IPS-20b (cell line): ENCODE results near the gene PTPRN2.
"Not testable (repeated sequence)": the region's sequence is repeated elsewhere in the genome, so short reads cannot be mapped to it uniquely, and the experiment has no call there.

Experiments
- H3K27ac ChIP-seq: one replicate; pipeline ENCODE4 v1.5.1; 2013; ENCODE audit warnings: low read length
- H3K27me3 ChIP-seq: 2 replicates; pipeline ENCODE4 v1.6.1; 2013; ENCODE audit warnings: mild to moderate bottlenecking, low read length, inconsistent platforms; ENCODE audit not compliant: insufficient read depth
- H3K36me3 ChIP-seq: 2 replicates; pipeline ENCODE4 v1.6.1; 2013; ENCODE audit warnings: low read depth, mild to moderate bottlenecking, inconsistent platforms, low read length, moderate library complexity; ENCODE audit not compliant: insufficient read depth
- H3K4me1 ChIP-seq: 2 replicates; pipeline ENCODE4 v1.6.1; 2013; ENCODE audit warnings: mild to moderate bottlenecking, control low read depth, inconsistent platforms, low read length, moderate library complexity; ENCODE audit not compliant: insufficient read depth
- H3K4me3 ChIP-seq: 2 replicates; pipeline ENCODE4 v1.5.1; 2013; ENCODE audit warnings: mild to moderate bottlenecking, low read length, inconsistent platforms
- H3K9ac ChIP-seq: 2 replicates; pipeline ENCODE4 v1.6.1; 2013; ENCODE audit warnings: low read depth, mild to moderate bottlenecking, inconsistent platforms, low read length, moderate library complexity
- H3K9me3 ChIP-seq: 2 replicates; pipeline ENCODE4 v1.6.1; 2013; ENCODE audit warnings: mild to moderate bottlenecking, low read depth, low read length, inconsistent platforms; ENCODE audit not compliant: insufficient read depth

The PTPRN2 gene

DNA sequence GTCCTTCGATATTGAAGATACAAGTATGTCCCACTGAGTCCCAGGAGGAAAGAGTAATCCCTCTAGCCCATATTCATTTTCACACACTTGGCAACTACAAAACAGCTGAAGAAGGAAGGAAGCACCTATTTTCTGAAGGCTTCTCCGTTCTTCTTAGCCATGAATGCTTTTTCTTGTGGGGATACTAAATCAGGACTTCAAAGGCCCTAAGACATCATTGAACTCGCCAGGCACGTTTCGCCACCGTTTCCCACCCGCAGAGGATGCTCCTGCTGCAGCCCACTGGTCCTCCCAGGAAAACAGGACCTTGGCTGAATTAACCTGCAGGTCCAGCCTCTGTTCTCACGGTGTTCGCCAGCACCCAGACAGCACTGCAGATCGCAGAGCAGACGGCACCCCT is 689.4 kb downstream of the PTPRN2 start:
- H3K36me3 ChIP-seq: no peaks in the 10 kb centered on the region

GRCh38 chr7:157897681-157898080 is 689.9 kb downstream of the PTPRN2 start:
- Histone ChIP-seq H3K36me3 (no peaks in the 10 kb centered on the region), H3K4me3 (no peak overlapping the region), H3K4me1 (no peaks in the 10 kb centered on the region), H3K27me3 (no peaks in the 10 kb centered on the region), H3K9me3 (peaks cover 56% of the 10 kb centered on the region), H3K9ac (no peak overlapping the region), H3K27ac (no peak overlapping the region)

More for the DNA sequence above, 689.4 kb downstream of the PTPRN2 start:
- Histone ChIP-seq H3K27ac (no peak overlapping the region), H3K4me3 (no peak overlapping the region), H3K9me3 (peaks cover 56% of the 10 kb centered on the region), H3K4me1 (no peaks in the 10 kb centered on the region), H3K27me3 (no peaks in the 10 kb centered on the region), H3K9ac (no peak overlapping the region)

DNA sequence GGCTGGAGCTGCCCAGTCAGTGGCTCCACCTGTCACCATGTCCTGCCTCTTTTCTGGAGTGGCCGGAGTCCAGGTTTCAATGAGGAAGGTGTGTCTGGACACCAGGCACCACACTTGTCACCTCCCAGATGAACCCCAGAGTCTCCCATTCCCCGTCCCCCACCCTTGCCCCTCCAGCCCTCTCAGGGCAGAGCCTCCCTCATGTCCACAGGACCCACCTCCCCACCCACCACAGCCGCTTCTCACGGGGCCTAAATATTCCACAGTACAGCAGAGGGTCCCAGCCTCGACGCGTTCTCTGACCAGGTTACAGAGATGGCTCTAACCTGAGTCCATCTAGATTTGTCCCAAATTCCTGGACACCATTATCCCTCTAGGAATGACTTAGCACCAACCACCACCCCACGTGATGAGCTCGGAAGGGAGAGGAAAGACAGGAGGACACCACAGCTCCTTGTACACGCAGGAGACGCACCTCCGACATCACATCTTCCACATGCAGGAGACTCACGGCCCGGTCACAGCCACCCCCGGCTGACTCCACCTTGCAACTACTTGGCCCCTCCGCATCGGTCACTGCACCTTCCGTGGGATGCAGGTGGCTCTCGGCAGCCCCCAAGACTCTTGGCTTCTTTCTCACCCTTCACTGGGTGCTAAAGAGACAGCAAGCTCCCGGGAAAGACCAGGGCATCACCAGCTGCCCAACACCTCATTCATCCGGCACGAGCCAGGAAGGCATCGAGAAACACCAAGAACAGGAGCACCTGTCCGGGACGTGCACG is 690.7 kb downstream of the PTPRN2 start:
- H3K9me3 ChIP-seq: peaks cover 54% of the 10 kb centered on the region
- no peaks in the 10 kb centered on the region for H3K4me1 ChIP-seq
- no peak overlapping the region for H3K27ac ChIP-seq
- H3K27me3 ChIP-seq: no peaks in the 10 kb centered on the region
- H3K36me3 ChIP-seq: no peaks in the 10 kb centered on the region
- H3K9ac ChIP-seq: no peak overlapping the region
- no peak overlapping the region for H3K4me3 ChIP-seq

- not testable (repeated sequence) for H3K27ac ChIP-seq, H3K27me3 ChIP-seq, H3K9ac ChIP-seq, H3K4me3 ChIP-seq, H3K4me1 ChIP-seq, H3K36me3 ChIP-seq
- H3K9me3 ChIP-seq: peaks cover 54% of the 10 kb centered on the region
Observed at GRCh38 chr7:157896376-157896675, 691.3 kb downstream of the PTPRN2 start.

- no peak overlapping the region for H3K9ac ChIP-seq
- H3K27me3 ChIP-seq: no peaks in the 10 kb centered on the region
- peaks cover 52% of the 10 kb centered on the region for H3K9me3 ChIP-seq
- H3K36me3 ChIP-seq: no peaks in the 10 kb centered on the region
- H3K4me1 ChIP-seq: no peaks in the 10 kb centered on the region
- H3K27ac ChIP-seq: no peak overlapping the region
- H3K4me3 ChIP-seq: no peak overlapping the region
Observed at GRCh38 chr7:157895520-157896375, 691.9 kb downstream of the PTPRN2 start.

GRCh38 chr7:157895098-157895497 is 692.5 kb downstream of the PTPRN2 start:
- not testable (repeated sequence) for H3K9ac ChIP-seq, H3K27ac ChIP-seq, H3K4me1 ChIP-seq, H3K27me3 ChIP-seq, H3K4me3 ChIP-seq, H3K36me3 ChIP-seq
- H3K9me3 ChIP-seq: peaks cover 46% of the 10 kb centered on the region

DNA sequence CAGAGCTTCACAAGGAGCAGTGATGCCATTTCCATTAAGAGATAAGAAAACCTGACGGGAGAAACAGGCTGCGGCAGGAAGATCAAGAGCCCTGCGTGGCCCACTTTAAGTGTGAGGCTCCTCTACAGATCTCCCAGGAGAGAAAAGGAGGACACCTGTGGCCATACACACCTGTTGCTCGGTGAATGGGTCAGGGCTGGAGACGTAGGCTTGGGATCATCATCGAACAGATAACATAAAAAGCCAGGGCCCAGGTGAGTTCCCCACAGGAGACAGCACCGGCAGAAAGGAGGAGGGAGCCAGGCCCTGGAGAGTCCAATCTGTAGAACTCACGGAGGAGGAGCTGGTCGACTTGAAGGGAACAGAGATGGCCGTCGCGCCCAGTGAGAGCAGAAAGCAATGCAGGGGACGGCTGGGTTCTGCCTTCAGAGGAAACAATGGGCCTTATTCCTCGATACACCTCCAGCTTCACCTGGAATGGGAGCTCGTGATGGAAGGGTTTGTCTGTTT is 694.0 kb downstream of the PTPRN2 start:
- peaks cover 49% of the 10 kb centered on the region for H3K9me3 ChIP-seq
- no peaks in the 10 kb centered on the region for H3K4me1 ChIP-seq
- H3K27me3 ChIP-seq: no peaks in the 10 kb centered on the region
- no peak overlapping the region for H3K4me3 ChIP-seq
- no peaks in the 10 kb centered on the region for H3K36me3 ChIP-seq
- H3K27ac ChIP-seq: no peak overlapping the region
- H3K9ac ChIP-seq: no peak overlapping the region

- no peaks in the 10 kb centered on the region for H3K4me1 ChIP-seq
- H3K27ac ChIP-seq: no peak overlapping the region
- no peaks in the 10 kb centered on the region for H3K27me3 ChIP-seq
- H3K9ac ChIP-seq: no peak overlapping the region
- H3K36me3 ChIP-seq: no peaks in the 10 kb centered on the region
- H3K4me3 ChIP-seq: no peak overlapping the region
- H3K9me3 ChIP-seq: peaks cover 44% of the 10 kb centered on the region
Observed at GRCh38 chr7:157892751-157893523, 694.7 kb downstream of the PTPRN2 start.

- Histone ChIP-seq H3K4me3 (no peak overlapping the region), H3K4me1 (no peaks in the 10 kb centered on the region), H3K27ac (no peak overlapping the region), H3K27me3 (no peaks in the 10 kb centered on the region), H3K36me3 (no peaks in the 10 kb centered on the region), H3K9me3 (peaks cover 53% of the 10 kb centered on the region), H3K9ac (no peak overlapping the region)
Observed at GRCh38 chr7:157890921-157891401, 696.7 kb downstream of the PTPRN2 start.

DNA sequence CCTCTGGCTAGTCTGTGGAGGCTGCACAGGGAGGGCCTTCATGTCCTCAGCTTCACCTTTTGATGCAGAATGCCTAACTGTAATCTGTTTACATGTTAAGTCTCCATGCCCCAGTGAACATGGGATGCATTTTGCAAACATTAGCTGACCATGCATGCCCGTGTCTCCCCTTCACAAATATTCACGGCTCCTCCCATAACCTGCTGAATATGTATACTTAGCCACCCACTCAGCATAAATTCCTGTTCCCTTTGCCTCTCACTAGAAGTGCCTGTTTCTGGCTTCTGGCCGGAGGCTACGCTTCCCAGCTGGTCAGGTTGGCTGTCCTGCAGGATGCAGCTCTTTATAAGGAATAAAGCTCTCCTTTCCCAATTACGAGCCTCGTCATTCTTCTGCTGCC is 698.1 kb downstream of the PTPRN2 start:
- Histone ChIP-seq H3K4me1 (no peaks in the 10 kb centered on the region), H3K9me3 (peaks cover 57% of the 10 kb centered on the region), H3K27me3 (no peaks in the 10 kb centered on the region), H3K9ac (no peak overlapping the region), H3K27ac (no peak overlapping the region), H3K36me3 (no peaks in the 10 kb centered on the region), H3K4me3 (no peak overlapping the region)

GRCh38 chr7:157888579-157888978 is 699.0 kb downstream of the PTPRN2 start:
- Histone ChIP-seq H3K27ac (no peak overlapping the region), H3K9me3 (peaks cover 60% of the 10 kb centered on the region), H3K4me1 (no peaks in the 10 kb centered on the region), H3K9ac (no peak overlapping the region), H3K27me3 (no peaks in the 10 kb centered on the region), H3K36me3 (no peaks in the 10 kb centered on the region), H3K4me3 (no peak overlapping the region)
